ENCODE data around the gene PRIMA1. TPM values are rescaled to one million over a fixed set of nuclear protein-coding genes. Genes with fewer than 3 reads are reported as not detected.

The PRIMA1 gene
- polyA plus RNA-seq, 1 experiment: not detected

DNA sequence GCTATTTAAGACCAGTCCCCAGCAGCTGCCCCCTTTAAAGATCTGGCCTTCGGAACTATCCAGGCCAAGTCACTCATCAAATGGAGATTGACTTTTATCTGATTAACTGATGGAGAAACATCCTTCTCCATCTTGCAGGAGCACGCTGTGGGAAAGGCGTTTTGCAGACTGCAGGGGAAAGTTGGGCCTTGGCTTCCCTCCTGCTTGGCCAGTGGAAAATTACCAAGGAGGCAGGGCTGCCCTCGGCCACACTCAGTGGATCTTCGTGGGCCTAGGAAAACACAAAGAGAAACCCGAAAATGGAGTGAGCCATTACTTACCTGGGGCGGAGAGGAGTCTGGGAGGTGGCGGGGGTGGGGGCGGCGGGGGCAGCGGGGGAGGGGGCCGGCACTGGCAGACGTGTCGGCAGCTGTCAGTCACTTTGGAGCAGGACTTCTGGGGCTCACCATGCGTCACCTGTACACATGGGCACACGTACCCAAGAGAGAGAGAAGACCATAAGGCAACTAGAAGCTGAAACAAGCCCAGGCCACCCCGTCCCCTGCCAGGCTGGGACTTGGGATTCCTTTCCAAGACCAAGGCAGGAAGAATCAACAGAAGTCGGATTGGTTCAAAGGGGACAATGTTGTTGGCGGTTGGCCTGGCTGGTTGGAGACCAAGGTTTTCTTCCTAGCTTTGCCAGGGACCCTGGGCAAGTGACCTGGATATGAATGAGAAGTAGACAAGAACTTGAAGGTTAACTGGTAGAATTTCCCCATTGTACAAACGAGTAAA, 9.2 kb downstream of the PRIMA1 start:
- no peaks in the 10 kb centered on the region for H3K27me3 ChIP-seq (ENCODE audit: control insufficient read depth, insufficient read depth, low read length)
- ChIA-PET CTCF (no interaction called here), POLR2A (no interaction called here)
- no peaks in the 10 kb centered on the region for H3K36me3 ChIP-seq (ENCODE audit: control insufficient read depth, insufficient read depth, low read length)
- no peak for DNase-seq (ENCODE audit: low read depth)
- TF ChIP-seq, protein P1, sequence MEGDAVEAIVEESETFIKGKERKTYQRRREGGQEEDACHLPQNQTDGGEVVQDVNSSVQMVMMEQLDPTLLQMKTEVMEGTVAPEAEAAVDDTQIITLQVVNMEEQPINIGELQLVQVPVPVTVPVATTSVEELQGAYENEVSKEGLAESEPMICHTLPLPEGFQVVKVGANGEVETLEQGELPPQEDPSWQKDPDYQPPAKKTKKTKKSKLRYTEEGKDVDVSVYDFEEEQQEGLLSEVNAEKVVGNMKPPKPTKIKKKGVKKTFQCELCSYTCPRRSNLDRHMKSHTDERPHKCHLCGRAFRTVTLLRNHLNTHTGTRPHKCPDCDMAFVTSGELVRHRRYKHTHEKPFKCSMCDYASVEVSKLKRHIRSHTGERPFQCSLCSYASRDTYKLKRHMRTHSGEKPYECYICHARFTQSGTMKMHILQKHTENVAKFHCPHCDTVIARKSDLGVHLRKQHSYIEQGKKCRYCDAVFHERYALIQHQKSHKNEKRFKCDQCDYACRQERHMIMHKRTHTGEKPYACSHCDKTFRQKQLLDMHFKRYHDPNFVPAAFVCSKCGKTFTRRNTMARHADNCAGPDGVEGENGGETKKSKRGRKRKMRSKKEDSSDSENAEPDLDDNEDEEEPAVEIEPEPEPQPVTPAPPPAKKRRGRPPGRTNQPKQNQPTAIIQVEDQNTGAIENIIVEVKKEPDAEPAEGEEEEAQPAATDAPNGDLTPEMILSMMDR (IDR thresholded peaks at IDR 0.05; ENCODE audit: insufficient read depth, low read depth, low read length): no peak
- no peak overlapping the region for H3K4me3 ChIP-seq (ENCODE audit: low read depth, low read length)

DNA sequence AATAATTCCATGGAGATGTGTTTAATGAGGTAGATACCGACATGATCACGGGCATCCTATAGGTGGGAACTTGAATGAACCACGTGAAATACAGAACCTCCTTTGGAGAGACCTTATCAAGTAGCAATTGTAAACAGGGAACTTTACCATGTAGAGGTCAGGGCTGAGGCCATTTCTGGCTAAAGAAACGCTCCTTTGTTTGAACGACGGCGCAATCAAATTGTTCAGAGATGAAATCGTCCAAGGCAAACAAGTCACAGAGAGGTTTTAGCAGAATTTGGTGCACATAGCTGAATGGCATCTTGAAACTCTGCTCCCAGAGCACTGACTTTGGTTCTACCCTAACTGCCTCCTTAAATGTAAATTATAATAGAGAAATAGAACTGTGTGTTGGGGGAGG, 9.8 kb downstream of the PRIMA1 start:
- TF ChIP-seq, protein P1 (IDR thresholded peaks at IDR 0.05; ENCODE audit: insufficient read depth, low read depth, low read length): no peak
- ChIA-PET POLR2A (no interaction called here), CTCF (no interaction called here)
- H3K4me3 ChIP-seq (ENCODE audit: low read depth, low read length): no peak overlapping the region
- H3K27me3 ChIP-seq (ENCODE audit: control insufficient read depth, insufficient read depth, low read length): no peaks in the 10 kb centered on the region
- H3K36me3 ChIP-seq (ENCODE audit: control insufficient read depth, insufficient read depth, low read length): no peaks in the 10 kb centered on the region
- DNase-seq (ENCODE audit: low read depth): no peak

DNA sequence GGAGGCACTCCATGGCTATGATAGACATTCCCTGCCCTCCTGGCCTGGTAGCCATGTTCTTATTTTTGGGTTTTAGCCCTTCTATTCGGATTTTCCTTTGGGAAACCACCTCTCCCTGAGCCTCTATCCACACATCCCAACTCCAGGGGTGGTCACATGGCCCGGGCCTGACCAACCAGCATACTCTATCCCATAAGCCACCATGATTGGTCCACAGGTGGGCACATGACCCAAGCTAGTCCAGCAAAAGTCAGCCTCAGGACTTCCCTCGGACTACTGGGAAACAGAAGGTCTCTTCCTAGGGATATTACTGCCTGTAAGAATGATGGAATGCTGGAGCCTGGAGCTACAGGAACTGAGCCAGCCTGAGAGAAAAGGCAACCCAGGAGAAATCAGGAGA, 12.5 kb downstream of the PRIMA1 start:
- no peak for DNase-seq (ENCODE audit: low read depth)
- H3K36me3 ChIP-seq (ENCODE audit: control insufficient read depth, insufficient read depth, low read length): no peaks in the 10 kb centered on the region
- POLR2A ChIA-PET: no interaction called here
- CTCF ChIA-PET: no interaction called here
- TF ChIP-seq, protein P1 (IDR thresholded peaks at IDR 0.05; ENCODE audit: insufficient read depth, low read depth, low read length): no peak
- H3K4me3 ChIP-seq (ENCODE audit: low read depth, low read length): no peak overlapping the region
- no peaks in the 10 kb centered on the region for H3K27me3 ChIP-seq (ENCODE audit: control insufficient read depth, insufficient read depth, low read length)

DNA sequence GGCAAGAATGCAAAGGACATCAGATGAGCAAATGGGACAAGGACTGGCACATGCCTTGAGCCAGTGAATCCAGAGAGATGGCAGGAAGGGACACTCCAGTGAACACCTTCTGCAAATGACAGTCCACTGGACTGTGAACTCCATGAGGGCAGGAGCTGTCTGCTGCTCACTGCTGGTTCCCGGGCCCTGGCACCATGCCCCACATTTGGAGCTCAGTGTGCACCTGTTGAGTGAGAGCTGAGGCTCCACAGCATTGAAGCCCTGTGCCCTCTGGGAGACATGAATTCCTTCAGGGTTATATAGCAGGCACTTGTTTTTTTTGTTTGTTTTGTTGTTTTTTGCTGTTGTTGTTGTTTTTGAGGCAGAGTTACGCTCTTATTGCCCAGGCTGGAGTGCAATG, 13.1 kb downstream of the PRIMA1 start:
- TF ChIP-seq, protein P1 (IDR thresholded peaks at IDR 0.05; ENCODE audit: insufficient read depth, low read depth, low read length): no peak
- Histone ChIP-seq H3K4me3 (ENCODE audit: low read depth, low read length) (no peak overlapping the region), H3K27me3 (ENCODE audit: control insufficient read depth, insufficient read depth, low read length) (no peaks in the 10 kb centered on the region), H3K36me3 (ENCODE audit: control insufficient read depth, insufficient read depth, low read length) (no peaks in the 10 kb centered on the region)
- ChIA-PET POLR2A (no interaction called here), CTCF (no interaction called here)
- no peak for DNase-seq (ENCODE audit: low read depth)

DNA sequence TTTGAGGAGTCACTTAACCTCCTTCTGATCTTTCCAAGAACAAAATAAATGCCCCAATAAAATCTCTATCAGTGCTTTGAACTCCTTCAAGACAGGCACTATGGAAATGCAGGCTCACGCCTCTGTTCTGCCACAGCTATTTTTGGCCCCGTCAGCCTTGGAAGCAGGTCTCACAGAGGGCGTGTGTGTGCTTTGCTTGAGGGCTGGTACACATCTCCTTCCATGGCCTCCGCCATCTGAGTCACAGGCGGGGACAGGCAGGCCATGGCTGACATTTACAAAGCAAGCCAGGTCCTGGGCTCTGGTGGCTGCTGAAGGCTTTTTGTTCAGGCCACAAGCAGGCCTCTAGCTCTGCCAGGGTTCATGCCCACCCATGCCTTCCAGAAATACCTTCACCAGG, 16.0 kb downstream of the PRIMA1 start:
- CTCF ChIA-PET: no interaction called here
- Histone ChIP-seq H3K36me3 (ENCODE audit: control insufficient read depth, insufficient read depth, low read length) (no peaks in the 10 kb centered on the region), H3K4me3 (ENCODE audit: low read depth, low read length) (no peak overlapping the region), H3K27me3 (ENCODE audit: control insufficient read depth, insufficient read depth, low read length) (no peaks in the 10 kb centered on the region)
- TF ChIP-seq, protein P1 (IDR thresholded peaks at IDR 0.05; ENCODE audit: insufficient read depth, low read depth, low read length): no peak
- no peak for DNase-seq (ENCODE audit: low read depth)
- POLR2A ChIA-PET: no interaction called here
